Testis (tissue), 2 donors: ENCODE data around the gene KIF26B.

Experiments used
- POLR2A ChIP-seq: fragments of 450-650 bp; IDR thresholded peaks from one replicate; pipeline ENCODE4 v1.6.1; 2017; ENCODE audit warnings: antibody characterized with exemption, mild to moderate bottlenecking, moderate library complexity
- TF ChIP-seq, protein P1 (sequence below), 3 experiments: fragments of 450-650 bp in 2 of 3; fragments of 200-600 bp in 1 of 3; sonication (generic) in 1 of 3; IDR thresholded peaks; one replicate each; pipeline ENCODE4 v1.5.1; 2016 to 2019; ENCODE audit warnings: antibody characterized with exemption in 3 of 3, mild to moderate bottlenecking in 2 of 3, moderate library complexity in 1 of 3

DNA sequence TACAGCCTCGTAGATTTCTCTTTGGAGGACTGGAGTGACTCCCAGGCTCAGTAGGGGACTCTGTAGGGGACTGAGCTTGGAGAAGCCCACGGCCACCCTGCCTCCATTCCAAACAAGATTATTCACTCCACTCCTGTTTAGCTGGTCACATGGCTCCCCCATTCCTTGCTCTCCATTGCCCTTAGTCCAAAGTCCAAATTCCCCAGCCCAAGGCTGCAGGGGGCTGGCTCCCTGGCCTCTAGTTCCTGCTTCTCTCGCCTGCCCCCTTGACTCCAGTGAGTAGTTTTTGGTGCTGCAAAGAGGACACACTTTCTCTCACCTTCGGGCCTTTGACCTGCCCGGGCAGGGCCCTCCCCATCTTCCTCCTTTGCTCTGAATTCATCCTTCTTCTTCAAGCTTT is 403.3 kb downstream of the KIF26B start:
- TF ChIP-seq, protein P1, sequence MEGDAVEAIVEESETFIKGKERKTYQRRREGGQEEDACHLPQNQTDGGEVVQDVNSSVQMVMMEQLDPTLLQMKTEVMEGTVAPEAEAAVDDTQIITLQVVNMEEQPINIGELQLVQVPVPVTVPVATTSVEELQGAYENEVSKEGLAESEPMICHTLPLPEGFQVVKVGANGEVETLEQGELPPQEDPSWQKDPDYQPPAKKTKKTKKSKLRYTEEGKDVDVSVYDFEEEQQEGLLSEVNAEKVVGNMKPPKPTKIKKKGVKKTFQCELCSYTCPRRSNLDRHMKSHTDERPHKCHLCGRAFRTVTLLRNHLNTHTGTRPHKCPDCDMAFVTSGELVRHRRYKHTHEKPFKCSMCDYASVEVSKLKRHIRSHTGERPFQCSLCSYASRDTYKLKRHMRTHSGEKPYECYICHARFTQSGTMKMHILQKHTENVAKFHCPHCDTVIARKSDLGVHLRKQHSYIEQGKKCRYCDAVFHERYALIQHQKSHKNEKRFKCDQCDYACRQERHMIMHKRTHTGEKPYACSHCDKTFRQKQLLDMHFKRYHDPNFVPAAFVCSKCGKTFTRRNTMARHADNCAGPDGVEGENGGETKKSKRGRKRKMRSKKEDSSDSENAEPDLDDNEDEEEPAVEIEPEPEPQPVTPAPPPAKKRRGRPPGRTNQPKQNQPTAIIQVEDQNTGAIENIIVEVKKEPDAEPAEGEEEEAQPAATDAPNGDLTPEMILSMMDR (IDR thresholded peaks at IDR 0.05) = no peak
- TF ChIP-seq POLR2A = no peak
